Bronchus fibroblast of lung (primary cell): ENCODE measurements around the gene TUBB4A. TPM values are rescaled to one million over a fixed set of nuclear protein-coding genes. Genes with fewer than 3 reads are reported as not detected.

Source experiments
- total RNA-seq: library from RNA; depleted of rRNA; stranded (reverse); fragments of >200 nt; gene quantifications from 2 replicates; pipeline ENCODE4 v1.2.3, GENCODE V29; 2015

TUBB4A gene
- total RNA-seq: not detected in 2 replicates

GRCh38 chr19:6501740-6502648 lies at the start of gene TUBB4A:
TSS of gene TUBB4A (minus strand) at chr19:6502309. CDS start at chr19:6502212, 97 bp downstream.

GRCh38 chr19:6530386-6531162 lies 28.5 kb upstream of the TUBB4A start, which contains the start of gene TNFSF9:
TSS of gene TNFSF9 (plus strand) at chr19:6531026. CDS start at chr19:6531037, 11 bp downstream.

GRCh38 chr19:6481541-6482342 lies 20.4 kb downstream of the TUBB4A start, which contains the start of gene DENND1C:
TSS of gene DENND1C (minus strand) at chr19:6481787. CDS start at chr19:6481695, 92 bp downstream.

GRCh38 chr19:6464070-6464873 lies 37.8 kb downstream of the TUBB4A start, which contains the start of gene CRB3:
TSS of gene CRB3 (plus strand) at chr19:6464271. CDS start at chr19:6464702, 431 bp downstream.

GRCh38 chr19:6459262-6460098 lies 42.6 kb downstream of the TUBB4A start, which contains the start of gene SLC25A23:
TSS of gene SLC25A23 (minus strand) at chr19:6459792. CDS start at chr19:6459628, 164 bp downstream.

Other genes starting within 250 kb of the TUBB4A start
- 21.4 and 23.0 TPM in 2 replicates for gene MLLT1, start 222.3 kb downstream of the TUBB4A start, total RNA-seq
- gene ACER1, start 168.7 kb downstream of the TUBB4A start, total RNA-seq: 0.15 TPM in 1 of 2 replicates, not detected in the other
- 248 and 253 TPM in 2 replicates for gene CLPP, start 140.8 kb downstream of the TUBB4A start, total RNA-seq
- 67.5 and 68.1 TPM in 2 replicates for gene ALKBH7, start 129.5 kb downstream of the TUBB4A start, total RNA-seq
- 0.45 and 0.84 TPM in 2 replicates for gene PSPN, start 126.4 kb downstream of the TUBB4A start, total RNA-seq
- gene GTF2F1, start 109.1 kb downstream of the TUBB4A start, total RNA-seq: 35.7 and 44.4 TPM in 2 replicates
- gene KHSRP, start 77.5 kb downstream of the TUBB4A start, total RNA-seq: 188 and 200 TPM in 2 replicates
- gene SLC25A41, start 68.5 kb downstream of the TUBB4A start, total RNA-seq: not detected in 2 replicates
- gene SLC25A23, start 42.5 kb downstream of the TUBB4A start, total RNA-seq: 25.1 and 31.4 TPM in 2 replicates
- not detected in 2 replicates for gene CRB3, start 38.0 kb downstream of the TUBB4A start, total RNA-seq
- not detected in 2 replicates for gene DENND1C, start 20.5 kb downstream of the TUBB4A start, total RNA-seq
- 0.67 and 0.74 TPM in 2 replicates for gene TNFSF9, start 28.7 kb upstream of the TUBB4A start, total RNA-seq
- gene CD70, start 88.8 kb upstream of the TUBB4A start, total RNA-seq: not detected in 2 replicates
- gene TNFSF14, start 167.9 kb upstream of the TUBB4A start, total RNA-seq: not detected in 2 replicates
- gene C3, start 218.3 kb upstream of the TUBB4A start, total RNA-seq: 1.8 TPM in 2 replicates
- gene GPR108, start 235.3 kb upstream of the TUBB4A start, total RNA-seq: 39.2 and 43.9 TPM in 2 replicates
- 50.3 and 51.9 TPM in 2 replicates for gene TRIP10, start 237.4 kb upstream of the TUBB4A start, total RNA-seq